Progenitor cell of endocrine pancreas (in vitro differentiated cells): ENCODE results near the gene SWT1. TPM values are rescaled to one million over a fixed set of nuclear protein-coding genes. Genes with fewer than 3 reads are reported as not detected.

ENCODE experiments used
- DNase-seq: peaks from one replicate; pipeline ENCODE4 v3.0.0; 2021; ENCODE audit warnings: low spot score; ENCODE audit not compliant: unreplicated experiment
- H3K27ac Mint-ChIP-seq: 2 replicates; pipeline ENCODE4 v1.8.0; 2021; ENCODE audit warnings: mild to moderate bottlenecking, moderate library complexity, mixed read lengths
- H3K27me3 Mint-ChIP-seq: 2 replicates; pipeline ENCODE4 v1.8.0; 2021; ENCODE audit warnings: mixed read lengths
- H3K36me3 Mint-ChIP-seq: 2 replicates; pipeline ENCODE4 v1.8.0; 2022; ENCODE audit warnings: mixed read lengths; ENCODE audit not compliant: insufficient read depth
- H3K4me1 Mint-ChIP-seq: 2 replicates; pipeline ENCODE4 v1.8.0; 2021; ENCODE audit warnings: low read depth, mixed read lengths
- H3K4me3 Mint-ChIP-seq: 2 replicates; pipeline ENCODE4 v1.8.0; 2021; ENCODE audit warnings: low read depth, mild to moderate bottlenecking, moderate library complexity, mixed read lengths
- H3K9me3 Mint-ChIP-seq: 2 replicates; pipeline ENCODE4 v1.8.0; 2021; ENCODE audit warnings: low read depth, mixed read lengths
- total RNA-seq: library from RNA; stranded (reverse); gene quantifications from 2 replicates; pipeline ENCODE4 v1.2.1, GENCODE V29; 2021
- TF ChIP-seq, protein P1 (sequence below): fragments of 200-600 bp; sonication (generic); IDR thresholded peaks from one replicate; pipeline ENCODE4 v1.5.0; 2021; ENCODE audit warnings: antibody characterized with exemption, mild to moderate bottlenecking; ENCODE audit not compliant: unreplicated experiment

SWT1 gene
- total RNA-seq, 1 donor from 2014 or later, result 12.6 TPM

DNA sequence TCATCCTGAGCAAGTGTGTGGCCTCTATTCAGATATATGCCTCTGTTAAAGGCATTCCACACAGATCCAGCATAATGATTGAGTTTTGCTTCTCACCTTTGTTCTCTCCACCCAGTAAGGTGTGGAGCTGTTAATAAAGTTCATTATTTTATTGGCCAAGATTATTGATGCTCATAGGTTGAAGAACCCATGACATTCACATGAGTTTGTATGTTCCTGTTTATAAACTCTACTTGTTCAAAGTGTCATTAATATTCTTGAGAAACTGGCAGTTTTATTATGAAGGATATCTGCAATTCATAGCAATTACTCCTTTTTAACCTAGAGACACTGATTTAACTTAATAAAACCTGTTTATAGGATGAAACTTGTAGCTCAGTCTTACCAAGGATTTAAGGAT, 138.1 kb downstream of the SWT1 start:
- Mint-ChIP-seq H3K4me3 (no peak overlapping the region), H3K27me3 (no peaks in the 10 kb centered on the region), H3K36me3 (peaks cover 35% of the 10 kb centered on the region), H3K4me1 (peaks cover 3% of the 10 kb centered on the region), H3K9me3 (no peaks in the 10 kb centered on the region), H3K27ac (peak overlapping the region; percentile 68)
- no peak for DNase-seq
- TF ChIP-seq, protein P1, sequence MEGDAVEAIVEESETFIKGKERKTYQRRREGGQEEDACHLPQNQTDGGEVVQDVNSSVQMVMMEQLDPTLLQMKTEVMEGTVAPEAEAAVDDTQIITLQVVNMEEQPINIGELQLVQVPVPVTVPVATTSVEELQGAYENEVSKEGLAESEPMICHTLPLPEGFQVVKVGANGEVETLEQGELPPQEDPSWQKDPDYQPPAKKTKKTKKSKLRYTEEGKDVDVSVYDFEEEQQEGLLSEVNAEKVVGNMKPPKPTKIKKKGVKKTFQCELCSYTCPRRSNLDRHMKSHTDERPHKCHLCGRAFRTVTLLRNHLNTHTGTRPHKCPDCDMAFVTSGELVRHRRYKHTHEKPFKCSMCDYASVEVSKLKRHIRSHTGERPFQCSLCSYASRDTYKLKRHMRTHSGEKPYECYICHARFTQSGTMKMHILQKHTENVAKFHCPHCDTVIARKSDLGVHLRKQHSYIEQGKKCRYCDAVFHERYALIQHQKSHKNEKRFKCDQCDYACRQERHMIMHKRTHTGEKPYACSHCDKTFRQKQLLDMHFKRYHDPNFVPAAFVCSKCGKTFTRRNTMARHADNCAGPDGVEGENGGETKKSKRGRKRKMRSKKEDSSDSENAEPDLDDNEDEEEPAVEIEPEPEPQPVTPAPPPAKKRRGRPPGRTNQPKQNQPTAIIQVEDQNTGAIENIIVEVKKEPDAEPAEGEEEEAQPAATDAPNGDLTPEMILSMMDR, result no peak

DNA sequence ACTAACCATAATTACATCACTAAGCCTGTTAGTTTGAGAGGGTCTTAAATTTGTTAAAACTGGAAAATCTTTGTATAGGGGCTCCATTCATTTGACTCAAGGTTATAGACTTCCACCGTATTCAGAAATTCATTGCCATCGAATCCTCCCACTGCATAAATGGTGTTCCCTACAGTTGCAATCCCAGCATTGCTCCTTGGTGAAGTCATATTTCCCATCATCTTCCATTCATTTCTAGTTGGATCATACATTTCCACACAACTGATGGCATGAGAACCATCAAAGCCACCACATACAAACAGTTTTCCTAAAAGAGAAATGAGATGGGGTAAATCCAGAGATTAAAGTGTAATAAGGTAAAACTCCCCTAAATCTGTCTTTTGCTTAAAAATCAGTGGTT, 141.0 kb downstream of the SWT1 start:
- TF ChIP-seq, protein P1, result no peak
- DNase-seq, result no peak
- Mint-ChIP-seq H3K9me3 (no peaks in the 10 kb centered on the region), H3K27ac (no peak overlapping the region), H3K36me3 (peaks cover 40% of the 10 kb centered on the region), H3K27me3 (no peaks in the 10 kb centered on the region), H3K4me3 (no peak overlapping the region), H3K4me1 (no peaks in the 10 kb centered on the region)

DNA sequence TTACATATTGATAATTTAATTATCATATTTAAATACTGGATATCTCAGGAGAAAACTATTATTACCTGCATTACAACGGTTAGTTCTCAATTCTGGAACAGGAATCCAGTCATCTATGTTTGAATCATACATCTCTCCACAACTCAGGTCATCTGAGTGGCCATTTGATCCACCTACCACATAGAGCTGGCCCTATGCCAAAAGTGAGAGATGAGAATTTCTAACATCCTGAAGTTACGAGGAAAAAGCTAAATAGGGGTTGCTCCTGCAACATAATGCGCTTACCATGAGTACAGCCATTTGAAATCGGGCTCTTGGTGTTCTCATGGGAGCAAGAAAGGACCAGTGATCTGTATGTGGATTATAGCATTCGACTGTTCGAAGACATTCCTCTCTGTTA, 143.2 kb downstream of the SWT1 start:
- peaks cover 45% of the 10 kb centered on the region for H3K36me3 Mint-ChIP-seq
- no peak for DNase-seq
- no peaks in the 10 kb centered on the region for H3K4me1 Mint-ChIP-seq
- TF ChIP-seq, protein P1, result no peak
- no peak overlapping the region for H3K27ac Mint-ChIP-seq
- H3K27me3 Mint-ChIP-seq, result no peaks in the 10 kb centered on the region
- no peaks in the 10 kb centered on the region for H3K9me3 Mint-ChIP-seq
- H3K4me3 Mint-ChIP-seq, result no peak overlapping the region

DNA sequence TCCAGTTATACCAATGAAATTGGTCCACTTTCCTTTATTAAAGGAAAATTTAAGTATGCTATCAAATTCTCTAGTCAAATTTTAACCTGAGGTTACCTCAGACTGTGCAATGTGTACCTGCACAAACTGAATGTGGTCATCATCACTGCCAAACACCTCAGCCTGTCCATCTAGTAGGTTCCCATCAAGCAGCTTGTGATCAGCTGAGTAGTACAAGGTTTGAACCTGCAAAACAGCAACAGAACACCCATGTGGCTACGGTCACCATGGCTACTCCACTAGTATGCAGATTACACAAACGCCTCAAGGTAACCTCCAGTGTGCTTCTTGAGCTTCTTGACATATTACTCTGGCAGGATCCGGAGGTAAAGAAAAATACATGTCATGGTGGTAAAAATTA, 148.5 kb downstream of the SWT1 start:
- H3K27me3 Mint-ChIP-seq, result no peaks in the 10 kb centered on the region
- H3K36me3 Mint-ChIP-seq, result peaks cover 41% of the 10 kb centered on the region
- DNase-seq, result no peak
- no peaks in the 10 kb centered on the region for H3K4me1 Mint-ChIP-seq
- H3K27ac Mint-ChIP-seq, result peak overlapping the region; percentile 37
- no peaks in the 10 kb centered on the region for H3K9me3 Mint-ChIP-seq
- TF ChIP-seq, protein P1, result no peak
- H3K4me3 Mint-ChIP-seq, result no peak overlapping the region

DNA sequence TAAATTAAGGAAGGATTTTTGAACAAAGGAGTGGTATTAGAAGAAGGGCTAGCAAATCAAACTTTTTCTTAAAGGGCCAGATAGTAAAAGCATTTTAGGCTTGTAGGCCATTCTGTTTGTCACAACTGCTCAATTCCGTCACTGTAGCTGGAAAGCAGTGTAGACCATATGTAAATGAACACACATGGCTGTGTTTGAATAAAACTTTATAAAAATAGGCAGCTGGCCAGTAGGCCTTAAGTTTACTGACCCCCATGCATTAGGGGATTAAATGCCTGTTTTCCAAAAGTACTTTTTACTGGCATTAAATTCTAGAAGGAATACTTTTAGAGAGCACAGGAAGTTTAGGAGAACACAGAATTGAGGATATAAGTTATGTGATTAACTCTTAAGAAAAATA, 151.2 kb downstream of the SWT1 start:
- TF ChIP-seq, protein P1, result no peak
- no peaks in the 10 kb centered on the region for H3K9me3 Mint-ChIP-seq
- peaks cover 12% of the 10 kb centered on the region for H3K4me1 Mint-ChIP-seq

DNA sequence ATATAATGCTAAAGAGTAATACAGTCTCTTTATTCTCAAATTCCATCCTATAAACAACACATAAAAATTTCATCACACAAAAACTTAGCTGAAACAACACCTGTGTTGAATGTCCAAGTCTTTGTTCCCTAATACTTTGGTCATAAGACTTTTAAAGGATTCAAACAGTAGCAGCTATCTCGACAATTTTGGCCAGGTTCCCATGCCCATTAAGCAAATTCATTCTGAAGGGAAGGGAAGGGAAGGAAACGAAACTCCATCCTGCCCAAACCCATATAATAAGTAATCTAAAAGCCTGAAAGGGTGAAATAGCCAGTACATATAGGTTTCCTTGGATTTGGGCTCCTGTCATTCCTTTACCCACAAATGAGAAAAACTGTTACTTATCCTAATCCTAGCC, 152.6 kb downstream of the SWT1 start:
- TF ChIP-seq, protein P1, result no peak
- no peaks in the 10 kb centered on the region for H3K27me3 Mint-ChIP-seq
- H3K4me3 Mint-ChIP-seq, result no peak overlapping the region
- H3K27ac Mint-ChIP-seq, result no peak overlapping the region
- no peak for DNase-seq
- no peaks in the 10 kb centered on the region for H3K9me3 Mint-ChIP-seq
- H3K4me1 Mint-ChIP-seq, result peaks cover 26% of the 10 kb centered on the region
- peaks cover 27% of the 10 kb centered on the region for H3K36me3 Mint-ChIP-seq

More for the DNA sequence above, 151.2 kb downstream of the SWT1 start:
- no peak overlapping the region for H3K27ac Mint-ChIP-seq
- DNase-seq, result no peak
- H3K4me3 Mint-ChIP-seq, result no peak overlapping the region
- H3K36me3 Mint-ChIP-seq, result peaks cover 37% of the 10 kb centered on the region
- H3K27me3 Mint-ChIP-seq, result no peaks in the 10 kb centered on the region
